Activated CD4-positive, alpha-beta T cell treated with anti-CD3 and anti-CD28 coated beads, Interleukin-2, amount 50 U/mL, for 1 hour (primary cell): ENCODE measurements around the gene LMTK2.

Source experiments
- DNase-seq: peaks from one replicate; pipeline ENCODE4 v3.0.0-alpha.2; 2020

LMTK2 gene

GRCh38 chr7:98178762-98179490, 72.3 kb downstream of the LMTK2 start:
- no peak for DNase-seq

GRCh38 chr7:98180751-98181150, 74.1 kb downstream of the LMTK2 start:
- DNase-seq, result no peak

GRCh38 chr7:98185101-98185500, 78.4 kb downstream of the LMTK2 start:
- DNase-seq, result no peak

- no peak for DNase-seq
These were observed 79.9 kb downstream of the LMTK2 start for GRCh38 chr7:98186452-98187137.

- DNase-seq, result no peak
These were observed 80.5 kb downstream of the LMTK2 start for GRCh38 chr7:98187138-98187502.

GRCh38 chr7:98189559-98189958, 82.9 kb downstream of the LMTK2 start:
- DNase-seq, result no peak

- DNase-seq, result no peak
These were observed 85.2 kb downstream of the LMTK2 start for GRCh38 chr7:98191668-98192431.

GRCh38 chr7:98192781-98193457, 86.3 kb downstream of the LMTK2 start:
- DNase-seq, result no peak

- DNase-seq, result no peak
These were observed 87.0 kb downstream of the LMTK2 start for GRCh38 chr7:98193474-98194180.

GRCh38 chr7:98194186-98194585, 87.5 kb downstream of the LMTK2 start:
- no peak for DNase-seq

GRCh38 chr7:98194672-98195457, 88.2 kb downstream of the LMTK2 start:
- DNase-seq, result no peak

GRCh38 chr7:98196706-98197605, 90.3 kb downstream of the LMTK2 start:
- DNase-seq, result no peak

GRCh38 chr7:98199131-98199530, 92.5 kb downstream of the LMTK2 start:
- DNase-seq, result no peak

GRCh38 chr7:98200364-98200763, 93.7 kb downstream of the LMTK2 start:
- DNase-seq, result no peak

GRCh38 chr7:98202367-98203195, 95.9 kb downstream of the LMTK2 start:
- DNase-seq, result peak; percentile 51

- no peak for DNase-seq
These were observed 96.8 kb downstream of the LMTK2 start for GRCh38 chr7:98203261-98203963.

- DNase-seq, result no peak
These were observed 97.4 kb downstream of the LMTK2 start for GRCh38 chr7:98203964-98204605.

- DNase-seq, result no peak
These were observed 98.0 kb downstream of the LMTK2 start for GRCh38 chr7:98204670-98205069.
